Right lobe of liver (tissue), 4 donors: Measurements from ENCODE around the gene SIX5.

Experiments
- CTCF ChIP-seq, 4 donors: fragments of 200-600 bp in 3 of 4; fragments of 450-650 bp in 1 of 4; IDR thresholded peaks; one replicate each; pipeline versions ENCODE4 v1.5.1 to v1.8.0; 2016 to 2022; ENCODE audit warnings: antibody characterized with exemption in 4 of 4, mild to moderate bottlenecking in 2 of 4
- POLR2A ChIP-seq: fragments of 450-650 bp; IDR thresholded peaks from one replicate; pipeline ENCODE4 v1.6.1; 2017; ENCODE audit warnings: antibody characterized with exemption, mild to moderate bottlenecking
- donor health status: DM: no; HTN: no; CAD: no.
- donor health status: DM: no; HTN: no; CAD: no.
- donor health status: DM: no; HTN: yes; CAD: no.

GRCh38 chr19:45801603-45802175, 32.6 kb upstream of the SIX5 start:
- TF ChIP-seq CTCF (IDR thresholded peaks at IDR 0.05), result no peak
- no peak for TF ChIP-seq POLR2A
